ENCODE data around the gene KATNB1. TPM values are rescaled to one million over a fixed set of nuclear protein-coding genes. Genes with fewer than 3 reads are reported as not detected.
A peak's percentile ranks its signal among the peaks of the same experiment; 100 is the strongest.

The KATNB1 gene
- total and polyA plus RNA-seq, 4 donors = 14.9 to 39.3 (median 20.1) TPM

DNA sequence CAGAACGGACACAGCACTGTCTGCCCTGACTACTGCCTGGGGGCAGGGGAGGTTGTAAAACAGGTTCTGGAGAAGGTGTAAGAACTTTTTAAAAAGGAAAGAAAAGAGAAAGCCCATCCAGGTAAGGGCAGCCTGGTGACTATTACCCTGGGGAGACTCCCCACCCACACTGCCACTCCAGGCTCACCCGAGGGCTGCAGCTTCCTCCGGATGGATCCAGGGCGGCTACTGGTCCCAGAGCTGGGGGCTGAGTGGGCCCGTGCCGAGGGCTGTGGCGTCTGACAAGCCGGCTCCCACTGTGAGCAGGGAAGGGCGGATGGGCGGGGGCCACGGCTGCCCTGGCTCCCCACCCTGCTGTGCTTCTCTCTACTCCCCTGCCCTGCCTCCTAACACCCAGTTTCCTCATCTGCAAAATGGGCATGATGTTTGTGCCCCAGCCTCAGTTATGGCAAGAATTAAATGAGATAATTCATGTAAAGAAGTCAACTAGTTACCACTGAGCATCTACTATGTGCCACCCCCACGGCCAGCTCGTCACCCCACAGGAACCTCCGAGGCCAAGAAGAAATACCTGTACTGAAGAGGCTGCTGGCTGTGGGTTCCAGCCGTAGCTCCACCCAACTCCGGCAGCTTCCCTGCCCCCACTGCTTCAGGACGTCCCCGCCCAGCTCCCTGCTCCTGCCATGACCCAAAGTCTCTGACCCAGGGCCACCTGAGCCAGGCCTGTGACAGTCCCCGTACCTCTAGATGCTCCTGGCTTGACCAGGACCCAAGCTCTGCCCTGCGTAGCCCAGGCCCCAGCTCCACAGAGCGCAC, 24.2 kb downstream of the KATNB1 start:
- ATAC-seq (ENCODE audit: insufficient read depth, low FRiP score) (no peak), DNase-seq (peak in 2 of 3 donors; percentile 9 to 33)
- no peaks in the 10 kb centered on the region for H3K9me3 ChIP-seq (ENCODE audit: control insufficient read depth in 4 of 4, insufficient read depth in 3 of 4, low read length in 3 of 4)
- 82 to 85% methylated on average over 20 to 21 of the region's 21 CpGs for WGBS, 2 donors
- H3K36me3 ChIP-seq (ENCODE audit: control insufficient read depth in 4 of 4, insufficient read depth in 4 of 4, low read length in 4 of 4) = peaks cover 0 to 67% (median 17%) of the 10 kb centered on the region in 4 donors
- H3K4me1 ChIP-seq (ENCODE audit: control insufficient read depth in 5 of 5, insufficient read depth in 5 of 5, low read length in 5 of 5) = peaks cover 0 to 4% (median 0%) of the 10 kb centered on the region in 5 donors
- no peak overlapping the region for H3K4me3 ChIP-seq
- no peak overlapping the region for H3K9ac ChIP-seq (ENCODE audit: insufficient read depth in 1 of 2, low read length in 2 of 2)
- no peak overlapping the region for H3K27ac ChIP-seq (ENCODE audit: low read depth in 1 of 2, low read length in 1 of 2)
- no peak for TF ChIP-seq CTCF (IDR thresholded peaks at IDR 0.05; ENCODE audit: control extremely low read depth, extremely low read depth)
- H3K27me3 ChIP-seq (ENCODE audit: control insufficient read depth in 3 of 3, insufficient read depth in 3 of 3, low read length in 2 of 3) = no peaks in the 10 kb centered on the region

GRCh38 chr16:57760357-57761160, 25.0 kb downstream of the KATNB1 start:
- Histone ChIP-seq H3K4me1 (ENCODE audit: control insufficient read depth in 5 of 5, insufficient read depth in 5 of 5, low read length in 5 of 5) (peaks cover 0 to 4% (median 0%) of the 10 kb centered on the region in 5 donors), H3K36me3 (ENCODE audit: control insufficient read depth in 4 of 4, insufficient read depth in 4 of 4, low read length in 4 of 4) (peaks cover 0 to 63% (median 22%) of the 10 kb centered on the region in 4 donors), H3K9ac (ENCODE audit: insufficient read depth in 1 of 2, low read length in 2 of 2) (no peak overlapping the region), H3K9me3 (ENCODE audit: control insufficient read depth in 4 of 4, insufficient read depth in 3 of 4, low read length in 3 of 4) (no peaks in the 10 kb centered on the region), H3K4me3 (no peak overlapping the region), H3K27ac (ENCODE audit: low read depth in 1 of 2, low read length in 1 of 2) (no peak overlapping the region), H3K27me3 (ENCODE audit: control insufficient read depth in 3 of 3, insufficient read depth in 3 of 3, low read length in 2 of 3) (no peaks in the 10 kb centered on the region)
- no peak for ATAC-seq (ENCODE audit: insufficient read depth, low FRiP score)
- no peak for DNase-seq
- WGBS, 2 donors = 90 to 91% methylated on average over 35 to 40 of the region's 40 CpGs
- no peak for TF ChIP-seq CTCF (IDR thresholded peaks at IDR 0.05; ENCODE audit: control extremely low read depth, extremely low read depth)

- no peak for TF ChIP-seq CTCF (IDR thresholded peaks at IDR 0.05; ENCODE audit: control extremely low read depth, extremely low read depth)
- no peak for DNase-seq
- no peak overlapping the region for H3K4me3 ChIP-seq
- H3K36me3 ChIP-seq (ENCODE audit: control insufficient read depth in 4 of 4, insufficient read depth in 4 of 4, low read length in 4 of 4) = peaks cover 2 to 60% (median 20%) of the 10 kb centered on the region in 4 donors
- no peak for ATAC-seq (ENCODE audit: insufficient read depth, low FRiP score)
- H3K27me3 ChIP-seq (ENCODE audit: control insufficient read depth in 3 of 3, insufficient read depth in 3 of 3, low read length in 2 of 3) = no peaks in the 10 kb centered on the region
- no peaks in the 10 kb centered on the region for H3K9me3 ChIP-seq (ENCODE audit: control insufficient read depth in 4 of 4, insufficient read depth in 3 of 4, low read length in 3 of 4)
- no peak overlapping the region for H3K27ac ChIP-seq (ENCODE audit: low read depth in 1 of 2, low read length in 1 of 2)
- 80 to 85% methylated on average over 9 of the region's 9 CpGs for WGBS, 2 donors
- no peak overlapping the region for H3K9ac ChIP-seq (ENCODE audit: insufficient read depth in 1 of 2, low read length in 2 of 2)
- H3K4me1 ChIP-seq (ENCODE audit: control insufficient read depth in 5 of 5, insufficient read depth in 5 of 5, low read length in 5 of 5) = peaks cover 0 to 4% (median 0%) of the 10 kb centered on the region in 5 donors
Observed at GRCh38 chr16:57761301-57761700, 25.7 kb downstream of the KATNB1 start.

Data from lung (tissue), 12 donors.